ENCODE results near the gene FAM53B.

DNA sequence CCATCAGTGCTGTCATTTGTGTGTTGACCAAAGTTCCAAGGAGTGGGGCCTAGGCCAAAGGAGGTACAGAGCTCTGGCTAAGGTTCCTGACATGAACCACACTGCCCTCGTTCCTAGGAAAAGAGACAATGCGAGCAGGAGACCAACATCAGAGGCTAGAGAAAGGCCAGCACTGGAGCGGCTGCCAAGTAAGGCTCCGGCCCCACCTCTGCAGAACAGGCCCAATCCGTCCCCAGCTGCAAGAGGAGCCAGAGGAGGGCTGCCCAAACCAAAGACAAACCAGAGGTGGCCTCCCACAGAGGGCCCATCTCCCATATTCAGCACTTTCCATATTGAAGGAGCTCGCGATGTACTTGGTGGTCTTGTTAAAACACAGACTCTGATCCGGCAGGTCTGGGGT lies 81.0 kb downstream of the FAM53B start:
- TF ChIP-seq POLR2A (IDR thresholded peaks at IDR 0.05): no peak
- TF ChIP-seq, protein P1, sequence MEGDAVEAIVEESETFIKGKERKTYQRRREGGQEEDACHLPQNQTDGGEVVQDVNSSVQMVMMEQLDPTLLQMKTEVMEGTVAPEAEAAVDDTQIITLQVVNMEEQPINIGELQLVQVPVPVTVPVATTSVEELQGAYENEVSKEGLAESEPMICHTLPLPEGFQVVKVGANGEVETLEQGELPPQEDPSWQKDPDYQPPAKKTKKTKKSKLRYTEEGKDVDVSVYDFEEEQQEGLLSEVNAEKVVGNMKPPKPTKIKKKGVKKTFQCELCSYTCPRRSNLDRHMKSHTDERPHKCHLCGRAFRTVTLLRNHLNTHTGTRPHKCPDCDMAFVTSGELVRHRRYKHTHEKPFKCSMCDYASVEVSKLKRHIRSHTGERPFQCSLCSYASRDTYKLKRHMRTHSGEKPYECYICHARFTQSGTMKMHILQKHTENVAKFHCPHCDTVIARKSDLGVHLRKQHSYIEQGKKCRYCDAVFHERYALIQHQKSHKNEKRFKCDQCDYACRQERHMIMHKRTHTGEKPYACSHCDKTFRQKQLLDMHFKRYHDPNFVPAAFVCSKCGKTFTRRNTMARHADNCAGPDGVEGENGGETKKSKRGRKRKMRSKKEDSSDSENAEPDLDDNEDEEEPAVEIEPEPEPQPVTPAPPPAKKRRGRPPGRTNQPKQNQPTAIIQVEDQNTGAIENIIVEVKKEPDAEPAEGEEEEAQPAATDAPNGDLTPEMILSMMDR (IDR thresholded peaks at IDR 0.05 in 4 of 5, conservative IDR thresholded peaks at IDR 0.05 in 1 of 5): no peak

All from gastrocnemius medialis (tissue), 4 donors.